IMR-90 (cell line): Measurements from ENCODE around the gene PPP3CA. TPM values are rescaled to one million over a fixed set of nuclear protein-coding genes. Genes with fewer than 3 reads are reported as not detected.
A peak's percentile ranks its signal among the peaks of the same experiment; 100 is the strongest.

ENCODE experiments used
- ATAC-seq: fragments of 200-7000 bp; cut with Tn5 transposase; 2 replicates; pipeline ENCODE4 v1.9.1; 2020; ENCODE audit warnings: low read depth, mild to moderate bottlenecking, moderate library complexity
- BruUV-seq: library from RNA; stranded (reverse); fragments of 400-500 nt; replicated peaks from 2 replicates; lab custom pipeline; 2021; lab: Mats Ljungman, UMichigan
- CTCF ChIA-PET: fragments of 300-600 bp; formaldehyde crosslinking; extraction: SDS; loops from one replicate; lab custom pipeline; 2021; ENCODE audit warnings: antibody characterized with exemption; lab: Yijun Ruan, JAX
- POLR2A ChIA-PET: fragments of 300-600 bp; sonication (Branson Sonifier 250); formaldehyde crosslinking; loops from one replicate; lab custom pipeline; 2022; ENCODE audit warnings: antibody characterized with exemption; ENCODE audit not compliant: unreplicated experiment; lab: Charles Lee
- DNase-seq: peaks from one replicate; pipeline ENCODE4 v3.0.0; 2013
- H2AFZ ChIP-seq: replicated peaks from 2 replicates; pipeline ENCODE3; 2013; ENCODE audit warnings: low read length, mild to moderate bottlenecking; ENCODE audit not compliant: poor library complexity
- H2AK5ac ChIP-seq: 2 replicates; pipeline ENCODE4 v1.6.1; 2013; ENCODE audit warnings: low read depth, low read length, inconsistent platforms
- H2AK9ac ChIP-seq: replicated peaks from 2 replicates; pipeline ENCODE3; 2013; ENCODE audit warnings: mild to moderate bottlenecking, low read depth, low read length, moderate library complexity; ENCODE audit not compliant: poor library complexity
- H2BK120ac ChIP-seq: 2 replicates; pipeline ENCODE4 v1.6.1; 2013; ENCODE audit warnings: low read depth, low read length, inconsistent platforms
- H2BK15ac ChIP-seq: 3 replicates; pipeline ENCODE4 v1.6.1; 2013; ENCODE audit warnings: low read depth, low read length, inconsistent platforms
- H2BK20ac ChIP-seq: 2 replicates; pipeline ENCODE4 v1.6.1; 2013; ENCODE audit warnings: low read depth, mild to moderate bottlenecking, inconsistent platforms, low read length, moderate library complexity
- H2BK5ac ChIP-seq: 2 replicates; pipeline ENCODE4 v1.6.1; 2013; ENCODE audit warnings: mild to moderate bottlenecking, low read depth, low read length, inconsistent platforms; ENCODE audit not compliant: poor library complexity, severe bottlenecking
- H3K14ac ChIP-seq: replicated peaks from 2 replicates; pipeline ENCODE4 v1.6.1; 2013; ENCODE audit warnings: low read depth, low read length, inconsistent platforms
- H3K18ac ChIP-seq: 2 replicates; pipeline ENCODE4 v1.6.1; 2013; ENCODE audit warnings: low read depth, low read length, control low read depth
- H3K23ac ChIP-seq: 2 replicates; pipeline ENCODE4 v1.6.1; 2013; ENCODE audit warnings: low read depth, low read length, inconsistent platforms
- H3K27ac ChIP-seq: 2 replicates; pipeline ENCODE4 v1.5.1; 2013; ENCODE audit warnings: mild to moderate bottlenecking, control low read depth, low read length; ENCODE audit not compliant: insufficient read depth
- H3K27me3 ChIP-seq: 2 replicates; pipeline ENCODE4 v1.6.1; 2013; ENCODE audit warnings: low read length; ENCODE audit not compliant: control insufficient read depth, insufficient read depth
- H3K36me3 ChIP-seq: 2 replicates; pipeline ENCODE4 v1.6.1; 2013; ENCODE audit warnings: low read length, mixed read lengths; ENCODE audit not compliant: control insufficient read depth, insufficient read depth
- H3K4ac ChIP-seq: 2 replicates; pipeline ENCODE4 v1.6.1; 2013; ENCODE audit warnings: low read depth, low read length, inconsistent platforms
- H3K4me1 ChIP-seq: 2 replicates; pipeline ENCODE4 v1.6.1; 2013; ENCODE audit warnings: low read length, mixed read lengths; ENCODE audit not compliant: control insufficient read depth, insufficient read depth
- H3K4me2 ChIP-seq: 2 replicates; pipeline ENCODE4 v1.6.1; 2013; ENCODE audit warnings: low read depth, mild to moderate bottlenecking, control low read depth, low read length, moderate library complexity
- H3K4me3 ChIP-seq: 2 replicates; pipeline ENCODE4 v1.5.1; 2013; ENCODE audit warnings: low read depth, mild to moderate bottlenecking, control low read depth, low read length, moderate library complexity; ENCODE audit not compliant: insufficient read depth
- H3K56ac ChIP-seq: 2 replicates; pipeline ENCODE4 v1.6.1; 2013; ENCODE audit warnings: low read length, inconsistent platforms; ENCODE audit not compliant: insufficient read depth; ENCODE audit errors: extremely low read depth
- H3K79me1 ChIP-seq, 2 experiments: 2 replicates each; pipeline ENCODE4 v1.6.1; 2013; ENCODE audit warnings: low read length in 2 of 2, inconsistent platforms in 1 of 2, low read depth in 1 of 2
- H3K9ac ChIP-seq: 2 replicates; pipeline ENCODE4 v1.6.1; 2013; ENCODE audit warnings: low read depth, low read length, control low read depth
- H3K9me1 ChIP-seq: 2 replicates; pipeline ENCODE4 v1.6.1; 2013; ENCODE audit warnings: low read length, inconsistent platforms; ENCODE audit not compliant: insufficient read depth
- H3K9me3 ChIP-seq: 2 replicates; pipeline ENCODE4 v1.6.1; 2013; ENCODE audit warnings: low read length; ENCODE audit not compliant: control insufficient read depth, insufficient read depth
- H4K20me1 ChIP-seq: 2 replicates; pipeline ENCODE4 v1.6.1; 2013; ENCODE audit warnings: low read length, inconsistent platforms; ENCODE audit not compliant: insufficient read depth
- H4K5ac ChIP-seq: 2 replicates; pipeline ENCODE4 v1.6.1; 2013; ENCODE audit warnings: mild to moderate bottlenecking, low read depth, low read length, control low read depth
- H4K8ac ChIP-seq, 2 experiments: 2 replicates each; pipeline ENCODE4 v1.6.1; 2013; ENCODE audit warnings: low read depth in 2 of 2, low read length in 2 of 2, control low read depth in 1 of 2, inconsistent platforms in 1 of 2
- H4K91ac ChIP-seq: 2 replicates; pipeline ENCODE4 v1.6.1; 2013; ENCODE audit warnings: low read depth, low read length, inconsistent platforms; ENCODE audit not compliant: insufficient read depth
- BHLHE40 ChIP-seq: fragments of 150-350 bp; IDR thresholded peaks from 2 replicates; pipeline ENCODE4 v1.6.1; 2016; ENCODE audit warnings: mild to moderate bottlenecking, low read depth, low read length
- MAFK ChIP-seq: IDR thresholded peaks from 2 replicates; pipeline ENCODE4 v1.6.1; 2012; ENCODE audit warnings: low read depth, low read length, improper control_type of control experiment
- WGBS, 2 experiments: methylation state at CpG; one replicate each; pipeline versions ENCODE4 v1.1.5 to v1.1.7; 2013; ENCODE audit warnings: missing lambda C conversion rate in 2 of 2; ENCODE audit not compliant: insufficient read length in 1 of 2; ENCODE audit errors: extremely low coverage in 2 of 2; 5-methylcytosine and 5-hydroxymethylcytosine counted together
- dilution Hi-C: fragments of 300-500 bp; cut with HindIII; formaldehyde crosslinking; loops from one replicate; pipeline ENCODE4 v1.14.3; 2018; ENCODE audit warnings: low sequenced_read_pairs; ENCODE audit not compliant: unreplicated experiment
- in situ Hi-C: fragments of 300-500 bp; cut with MboI; formaldehyde crosslinking; loops from 3 replicates; pipeline ENCODE4 v1.14.3; 2019; ENCODE audit warnings: low sequenced_read_pairs, inconsistent platforms, mixed read lengths
- intact Hi-C: fragments of 100-400 bp; cut with micrococcal nuclease; formaldehyde crosslinking; loops from 2 replicates; pipeline ENCODE4 v1.10.0; 2022
- polyA plus RNA-seq, 3 experiments: library from polyadenylated mRNA; depleted of rRNA; stranded (reverse); fragments of >200 nt; gene quantifications; 2 replicates each; pipeline ENCODE4 v1.2.3, GENCODE V29; 2012; ENCODE audit warnings: low replicate concordance in 1 of 3
- total RNA-seq: library from RNA; depleted of rRNA; stranded (reverse); fragments of >200 nt; gene quantifications from 2 replicates; pipeline ENCODE4 v1.2.3, GENCODE V29; 2012
- TF ChIP-seq, protein P1 (sequence below): fragments of 150-350 bp; IDR thresholded peaks from 2 replicates; pipeline ENCODE4 v1.6.1; 2017; ENCODE audit warnings: mild to moderate bottlenecking, antibody characterized with exemption, low read length, low read depth
- TF ChIP-seq, protein P2 (sequence below): fragments of 150-350 bp; IDR thresholded peaks from 2 replicates; pipeline ENCODE4 v1.6.1; 2016; ENCODE audit warnings: low read depth, mild to moderate bottlenecking, low read length, moderate library complexity, borderline replicate concordance

PPP3CA gene
- total and polyA plus RNA-seq, 2 of the 4 experiments (the other 2 are of a cell fraction): 14.5 to 48.6 TPM

DNA sequence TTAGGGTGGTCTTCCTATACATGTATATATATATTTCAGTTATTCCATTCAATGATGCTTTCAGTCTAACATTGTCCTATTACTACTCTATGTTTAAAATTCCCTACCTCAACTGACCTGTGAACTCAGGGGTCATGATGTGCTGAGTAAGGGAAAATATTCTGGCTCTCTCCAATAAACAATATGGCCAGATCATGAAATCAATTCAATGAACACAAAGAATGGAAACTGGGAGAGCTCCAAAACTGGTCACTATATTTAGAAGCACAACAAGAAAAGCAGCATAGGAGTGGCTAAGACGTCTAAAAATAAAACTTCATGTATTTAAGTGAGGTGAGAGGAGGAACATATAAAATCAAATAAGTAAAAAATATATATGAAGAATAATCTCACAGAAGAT lies 304.5 kb downstream of the PPP3CA start:
- Histone ChIP-seq H3K4me1 (no peaks in the 10 kb centered on the region), H2AK5ac (no peak overlapping the region), H3K27ac (no peak overlapping the region), H3K23ac (no peak overlapping the region), H2BK120ac (no peak overlapping the region), H3K4me3 (no peak overlapping the region), H3K9me3 (no peaks in the 10 kb centered on the region), H3K56ac (no peak overlapping the region), H3K79me1 (peaks cover 3% of the 10 kb centered on the region in 2 experiments; a peak in 2 of 4 replicates), H3K4ac (no peak overlapping the region), H2AFZ (no peak overlapping the region), H2BK20ac (no peak overlapping the region), H3K27me3 (no peaks in the 10 kb centered on the region), H3K18ac (no peak overlapping the region), H3K9ac (no peak overlapping the region), H2BK5ac (no peak overlapping the region), H3K14ac (no peak overlapping the region), H3K9me1 (peaks cover 2% of the 10 kb centered on the region; the same call in 1 of the 2 replicates), H4K20me1 (no peaks in the 10 kb centered on the region; the same call in 1 of the 2 replicates), H2AK9ac (no peak overlapping the region), H4K8ac (no peak overlapping the region), H4K5ac (no peak overlapping the region), H4K91ac (no peak overlapping the region), H3K4me2 (no peak overlapping the region), H2BK15ac (no peak overlapping the region), H3K36me3 (peaks cover 3% of the 10 kb centered on the region)
- no TSS peak for BruUV-seq
- dilution Hi-C loops (no loop called here), intact Hi-C loops (no loop called here), in situ Hi-C loops (no loop called here)
- ATAC-seq (no peak), DNase-seq (no peak)
- WGBS, 2 experiments: no CpG with 5 or more reads among the region's 1 CpG
- CTCF ChIA-PET: interaction anchor here (0.6 kb wide), 1 partner anchor 14 kb away, joined by 4 read pairs; no protein-coding TSS in a partner anchor
- TF ChIP-seq MAFK (peak; percentile 85), BHLHE40 (no peak)
- TF ChIP-seq, protein P1, sequence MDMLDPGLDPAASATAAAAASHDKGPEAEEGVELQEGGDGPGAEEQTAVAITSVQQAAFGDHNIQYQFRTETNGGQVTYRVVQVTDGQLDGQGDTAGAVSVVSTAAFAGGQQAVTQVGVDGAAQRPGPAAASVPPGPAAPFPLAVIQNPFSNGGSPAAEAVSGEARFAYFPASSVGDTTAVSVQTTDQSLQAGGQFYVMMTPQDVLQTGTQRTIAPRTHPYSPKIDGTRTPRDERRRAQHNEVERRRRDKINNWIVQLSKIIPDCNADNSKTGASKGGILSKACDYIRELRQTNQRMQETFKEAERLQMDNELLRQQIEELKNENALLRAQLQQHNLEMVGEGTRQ: no peak
- TF ChIP-seq, protein P2, sequence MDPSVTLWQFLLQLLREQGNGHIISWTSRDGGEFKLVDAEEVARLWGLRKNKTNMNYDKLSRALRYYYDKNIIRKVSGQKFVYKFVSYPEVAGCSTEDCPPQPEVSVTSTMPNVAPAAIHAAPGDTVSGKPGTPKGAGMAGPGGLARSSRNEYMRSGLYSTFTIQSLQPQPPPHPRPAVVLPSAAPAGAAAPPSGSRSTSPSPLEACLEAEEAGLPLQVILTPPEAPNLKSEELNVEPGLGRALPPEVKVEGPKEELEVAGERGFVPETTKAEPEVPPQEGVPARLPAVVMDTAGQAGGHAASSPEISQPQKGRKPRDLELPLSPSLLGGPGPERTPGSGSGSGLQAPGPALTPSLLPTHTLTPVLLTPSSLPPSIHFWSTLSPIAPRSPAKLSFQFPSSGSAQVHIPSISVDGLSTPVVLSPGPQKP: no peak
- POLR2A ChIA-PET: no interaction called here
